Measurements from ENCODE around the gene MOB2.

DNA sequence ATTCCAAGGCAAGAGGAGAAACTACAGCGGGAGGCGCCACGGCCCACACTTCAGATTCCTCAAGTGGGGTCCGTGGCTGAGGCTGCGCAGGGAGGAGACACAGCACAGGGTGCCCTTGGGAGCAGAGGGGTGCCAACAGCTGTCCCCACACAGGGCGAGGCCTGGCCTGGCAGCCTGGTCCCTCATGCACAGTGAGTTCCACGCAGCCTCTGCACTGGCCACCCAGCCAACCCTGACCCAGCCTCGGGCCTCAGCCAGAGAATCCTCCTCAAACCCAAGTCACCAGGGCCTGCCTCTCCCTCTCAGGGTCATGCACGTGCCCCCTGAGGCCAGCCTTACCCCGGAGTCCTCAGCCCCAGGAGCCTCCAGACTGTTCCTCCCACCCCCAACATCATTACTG, 22.4 kb upstream of the MOB2 start:
- no peak for TF ChIP-seq CTCF (IDR thresholded peaks at IDR 0.05)
- no peak for TF ChIP-seq POLR2AphosphoS5 (IDR thresholded peaks at IDR 0.05)
- TF ChIP-seq POLR2A (IDR thresholded peaks at IDR 0.05): no peak

All from suprapubic skin (tissue), 4 donors.